ENCODE data around the gene SYPL2.

Gene SYPL2

DNA sequence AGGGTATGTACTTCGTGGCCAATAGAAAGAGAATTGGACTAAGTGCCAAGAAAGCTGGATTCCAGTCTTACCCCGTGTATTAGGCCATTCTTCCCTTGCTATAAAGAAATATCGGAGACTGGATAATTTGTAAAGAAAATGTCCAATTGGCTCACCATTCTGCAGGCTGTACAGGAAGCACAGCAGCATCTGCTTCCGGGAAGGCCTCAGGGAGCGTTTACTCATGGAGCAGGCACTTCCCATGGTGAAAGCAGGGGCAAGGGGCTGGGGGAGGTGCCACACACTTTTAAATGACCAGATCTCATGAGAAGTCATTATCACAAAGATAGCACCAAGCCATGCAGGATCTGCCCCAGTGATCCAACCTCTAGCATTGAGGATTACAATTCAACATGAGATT lies 51.0 kb downstream of the SYPL2 start:
- no peaks in the 10 kb centered on the region for H3K27me3 ChIP-seq (ENCODE audit: insufficient read depth, poor library complexity, severe bottlenecking)
- no peak for TF ChIP-seq GABPA (IDR thresholded peaks at IDR 0.05; ENCODE audit: low read depth)
- TF ChIP-seq, protein P1, sequence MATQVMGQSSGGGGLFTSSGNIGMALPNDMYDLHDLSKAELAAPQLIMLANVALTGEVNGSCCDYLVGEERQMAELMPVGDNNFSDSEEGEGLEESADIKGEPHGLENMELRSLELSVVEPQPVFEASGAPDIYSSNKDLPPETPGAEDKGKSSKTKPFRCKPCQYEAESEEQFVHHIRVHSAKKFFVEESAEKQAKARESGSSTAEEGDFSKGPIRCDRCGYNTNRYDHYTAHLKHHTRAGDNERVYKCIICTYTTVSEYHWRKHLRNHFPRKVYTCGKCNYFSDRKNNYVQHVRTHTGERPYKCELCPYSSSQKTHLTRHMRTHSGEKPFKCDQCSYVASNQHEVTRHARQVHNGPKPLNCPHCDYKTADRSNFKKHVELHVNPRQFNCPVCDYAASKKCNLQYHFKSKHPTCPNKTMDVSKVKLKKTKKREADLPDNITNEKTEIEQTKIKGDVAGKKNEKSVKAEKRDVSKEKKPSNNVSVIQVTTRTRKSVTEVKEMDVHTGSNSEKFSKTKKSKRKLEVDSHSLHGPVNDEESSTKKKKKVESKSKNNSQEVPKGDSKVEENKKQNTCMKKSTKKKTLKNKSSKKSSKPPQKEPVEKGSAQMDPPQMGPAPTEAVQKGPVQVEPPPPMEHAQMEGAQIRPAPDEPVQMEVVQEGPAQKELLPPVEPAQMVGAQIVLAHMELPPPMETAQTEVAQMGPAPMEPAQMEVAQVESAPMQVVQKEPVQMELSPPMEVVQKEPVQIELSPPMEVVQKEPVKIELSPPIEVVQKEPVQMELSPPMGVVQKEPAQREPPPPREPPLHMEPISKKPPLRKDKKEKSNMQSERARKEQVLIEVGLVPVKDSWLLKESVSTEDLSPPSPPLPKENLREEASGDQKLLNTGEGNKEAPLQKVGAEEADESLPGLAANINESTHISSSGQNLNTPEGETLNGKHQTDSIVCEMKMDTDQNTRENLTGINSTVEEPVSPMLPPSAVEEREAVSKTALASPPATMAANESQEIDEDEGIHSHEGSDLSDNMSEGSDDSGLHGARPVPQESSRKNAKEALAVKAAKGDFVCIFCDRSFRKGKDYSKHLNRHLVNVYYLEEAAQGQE (IDR thresholded peaks at IDR 0.05; ENCODE audit: insufficient replicate concordance, low read depth) = no peak
- no peak for TF ChIP-seq POLR2AphosphoS5 (IDR thresholded peaks at IDR 0.05; ENCODE audit: low read depth)
- TF ChIP-seq SPI1 (IDR thresholded peaks at IDR 0.05; ENCODE audit: borderline replicate concordance, low read depth) = no peak
- TF ChIP-seq, protein P2, sequence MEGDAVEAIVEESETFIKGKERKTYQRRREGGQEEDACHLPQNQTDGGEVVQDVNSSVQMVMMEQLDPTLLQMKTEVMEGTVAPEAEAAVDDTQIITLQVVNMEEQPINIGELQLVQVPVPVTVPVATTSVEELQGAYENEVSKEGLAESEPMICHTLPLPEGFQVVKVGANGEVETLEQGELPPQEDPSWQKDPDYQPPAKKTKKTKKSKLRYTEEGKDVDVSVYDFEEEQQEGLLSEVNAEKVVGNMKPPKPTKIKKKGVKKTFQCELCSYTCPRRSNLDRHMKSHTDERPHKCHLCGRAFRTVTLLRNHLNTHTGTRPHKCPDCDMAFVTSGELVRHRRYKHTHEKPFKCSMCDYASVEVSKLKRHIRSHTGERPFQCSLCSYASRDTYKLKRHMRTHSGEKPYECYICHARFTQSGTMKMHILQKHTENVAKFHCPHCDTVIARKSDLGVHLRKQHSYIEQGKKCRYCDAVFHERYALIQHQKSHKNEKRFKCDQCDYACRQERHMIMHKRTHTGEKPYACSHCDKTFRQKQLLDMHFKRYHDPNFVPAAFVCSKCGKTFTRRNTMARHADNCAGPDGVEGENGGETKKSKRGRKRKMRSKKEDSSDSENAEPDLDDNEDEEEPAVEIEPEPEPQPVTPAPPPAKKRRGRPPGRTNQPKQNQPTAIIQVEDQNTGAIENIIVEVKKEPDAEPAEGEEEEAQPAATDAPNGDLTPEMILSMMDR (IDR thresholded peaks at IDR 0.05; ENCODE audit: insufficient read depth, low read length) = no peak
- H3K27ac ChIP-seq (replicated peaks) = no peak overlapping the region
- no peak overlapping the region for H3K4me3 ChIP-seq (replicated peaks; ENCODE audit: insufficient read depth, low read length)
- DNase-seq (ENCODE audit: low read depth in 1 of 2, low spot score in 1 of 2) = no peak

- no peak overlapping the region for H3K27ac ChIP-seq (replicated peaks)
- DNase-seq (ENCODE audit: low read depth in 1 of 2, low spot score in 1 of 2) = no peak
- H3K4me3 ChIP-seq (replicated peaks; ENCODE audit: insufficient read depth, low read length) = no peak overlapping the region
- TF ChIP-seq, protein P2 (IDR thresholded peaks at IDR 0.05; ENCODE audit: insufficient read depth, low read length) = no peak
- TF ChIP-seq GABPA (IDR thresholded peaks at IDR 0.05; ENCODE audit: low read depth) (no peak), SPI1 (IDR thresholded peaks at IDR 0.05; ENCODE audit: borderline replicate concordance, low read depth) (no peak)
- TF ChIP-seq, protein P1 (IDR thresholded peaks at IDR 0.05; ENCODE audit: insufficient replicate concordance, low read depth) = no peak
- no peaks in the 10 kb centered on the region for H3K27me3 ChIP-seq (ENCODE audit: insufficient read depth, poor library complexity, severe bottlenecking)
Observed at GRCh38 chr1:109521002-109521951, 54.9 kb downstream of the SYPL2 start.

GRCh38 chr1:109522026-109522425 lies 55.7 kb downstream of the SYPL2 start:
- no peak overlapping the region for H3K27ac ChIP-seq (replicated peaks)
- no peak overlapping the region for H3K4me3 ChIP-seq (replicated peaks; ENCODE audit: insufficient read depth, low read length)
- no peak for DNase-seq (ENCODE audit: low read depth in 1 of 2, low spot score in 1 of 2)
- TF ChIP-seq SPI1 (IDR thresholded peaks at IDR 0.05; ENCODE audit: borderline replicate concordance, low read depth) = no peak
- TF ChIP-seq, protein P2 (IDR thresholded peaks at IDR 0.05; ENCODE audit: insufficient read depth, low read length) = no peak
- TF ChIP-seq, protein P1 (IDR thresholded peaks at IDR 0.05; ENCODE audit: insufficient replicate concordance, low read depth) = no peak
- no peak for TF ChIP-seq POLR2AphosphoS5 (IDR thresholded peaks at IDR 0.05; ENCODE audit: low read depth)
- no peak for TF ChIP-seq GABPA (IDR thresholded peaks at IDR 0.05; ENCODE audit: low read depth)
- no peaks in the 10 kb centered on the region for H3K27me3 ChIP-seq (ENCODE audit: insufficient read depth, poor library complexity, severe bottlenecking)
